Gastroesophageal sphincter (tissue), 4 donors: ENCODE results near the gene COL4A2. TPM values are rescaled to one million over a fixed set of nuclear protein-coding genes. Genes with fewer than 3 reads are reported as not detected.
A peak's percentile ranks its signal among the peaks of the same experiment; 100 is the strongest.

Experiments used
- ATAC-seq: fragments of 150-250 bp; one replicate; pipeline ENCODE4 v1.9.1; 2016; ENCODE audit warnings: mild to moderate bottlenecking, moderate library complexity
- H3K27ac ChIP-seq, 4 donors: fragments of 200-600 bp; sonication (generic) in 3 of 4; 1 replicate in 3 of 4; 2 replicates in 1 of 4; pipeline ENCODE4 v1.5.1; 2016 to 2019
- H3K27me3 ChIP-seq: fragments of 200-600 bp; sonication (generic); one replicate; pipeline ENCODE4 v1.5.1; 2019
- H3K36me3 ChIP-seq, 2 donors: fragments of 200-600 bp; sonication (generic); one replicate each; pipeline ENCODE4 v1.5.1; 2019; ENCODE audit warnings: control low read depth in 1 of 2
- H3K4me1 ChIP-seq, 3 donors: fragments of 200-600 bp; sonication (generic); 1 replicate in 2 of 3; 2 replicates in 1 of 3; pipeline ENCODE4 v1.5.1; 2016 to 2019; ENCODE audit warnings: control low read depth in 2 of 3
- H3K4me3 ChIP-seq, 2 donors: fragments of 200-600 bp; sonication (generic); one replicate each; pipeline ENCODE4 v1.5.1; 2019; ENCODE audit warnings: mild to moderate bottlenecking in 1 of 2, moderate library complexity in 1 of 2
- H3K9me3 ChIP-seq, 3 donors: fragments of 200-600 bp; sonication (generic); one replicate each; pipeline ENCODE4 v1.5.1; 2017 to 2019; ENCODE audit warnings: control low read depth in 2 of 3
- CTCF ChIP-seq, 4 experiments: fragments of 200-600 bp in 2 of 4; fragments of 450-650 bp in 2 of 4; sonication (generic) in 1 of 4; IDR thresholded peaks; one replicate each; pipeline ENCODE4 v1.5.1; 2017 to 2019; ENCODE audit warnings: antibody characterized with exemption in 4 of 4, mild to moderate bottlenecking in 2 of 4, moderate library complexity in 2 of 4
- EP300 ChIP-seq: sonication (generic); formaldehyde crosslinking; IDR thresholded peaks from one replicate; pipeline ENCODE4 v1.6.1; 2017; ENCODE audit warnings: antibody characterized with exemption, mild to moderate bottlenecking
- POLR2A ChIP-seq, 2 donors: fragments of 450-650 bp; IDR thresholded peaks; one replicate each; pipeline ENCODE4 v1.6.1; 2017; ENCODE audit warnings: antibody characterized with exemption in 2 of 2, mild to moderate bottlenecking in 2 of 2, moderate library complexity in 1 of 2
- POLR2AphosphoS5 ChIP-seq: sonication (generic); formaldehyde crosslinking; IDR thresholded peaks from one replicate; pipeline ENCODE4 v1.6.1; 2017; ENCODE audit warnings: antibody characterized with exemption
- WGBS, 2 donors: methylation state at CpG; one replicate each; pipeline ENCODE4 v1.1.5; 2018; ENCODE audit warnings: low coverage in 1 of 2; 5-methylcytosine and 5-hydroxymethylcytosine counted together
- total RNA-seq, 4 donors: library from RNA; depleted of rRNA; stranded (reverse); fragments of >200 nt; gene quantifications; one replicate each; pipeline ENCODE4 v1.1.0, GENCODE V29; 2016

The COL4A2 gene
- total RNA-seq, 4 donors from 2014 or later: 478 to 945 (median 543) TPM

GRCh38 chr13:110413676-110414040 is 106.6 kb downstream of the COL4A2 start:
- Histone ChIP-seq H3K4me3 (no peak overlapping the region), H3K27me3 (no peaks in the 10 kb centered on the region), H3K4me1 (peaks cover 13 to 97% (median 39%) of the 10 kb centered on the region in 3 donors), H3K36me3 (no peaks in the 10 kb centered on the region), H3K27ac (peak overlapping the region; percentile 71 to 95 (median 87)), H3K9me3 (no peaks in the 10 kb centered on the region)
- TF ChIP-seq CTCF (IDR thresholded peaks at IDR 0.05) (no peak), POLR2A (IDR thresholded peaks at IDR 0.05) (no peak), POLR2AphosphoS5 (no peak)
- ATAC-seq: no peak
- 86 to 100% methylated on average over 1 to 2 of the region's 6 CpGs for WGBS, 2 donors

- H3K4me1 ChIP-seq: peaks cover 13 to 95% (median 42%) of the 10 kb centered on the region in 3 donors
Observed at GRCh38 chr13:110414283-110414682, 107.2 kb downstream of the COL4A2 start.

GRCh38 chr13:110414931-110415330 is 107.8 kb downstream of the COL4A2 start:
- no peak for ATAC-seq
- peaks cover 0 to 7% of the 10 kb centered on the region in 2 donors for H3K36me3 ChIP-seq
- no peak for TF ChIP-seq POLR2AphosphoS5
- no peak for TF ChIP-seq EP300
- TF ChIP-seq CTCF (IDR thresholded peaks at IDR 0.05): no peak
- TF ChIP-seq POLR2A (IDR thresholded peaks at IDR 0.05): no peak
- no peaks in the 10 kb centered on the region for H3K27me3 ChIP-seq
- peaks cover 13 to 95% (median 35%) of the 10 kb centered on the region in 3 donors for H3K4me1 ChIP-seq
- H3K9me3 ChIP-seq: no peaks in the 10 kb centered on the region
- H3K4me3 ChIP-seq: no peak overlapping the region
- 60 to 77% methylated on average over 2 of the region's 2 CpGs for WGBS, 2 donors
- H3K27ac ChIP-seq: peak overlapping the region; percentile 86 to 95 (median 90)

More at GRCh38 chr13:110414283-110414682, 107.2 kb downstream of the COL4A2 start:
- Histone ChIP-seq H3K9me3 (no peaks in the 10 kb centered on the region), H3K27ac (peak overlapping the region; percentile 86 to 95 (median 90)), H3K27me3 (no peaks in the 10 kb centered on the region), H3K4me3 (no peak overlapping the region), H3K36me3 (peaks cover 0 to under 1% of the 10 kb centered on the region in 2 donors)
- TF ChIP-seq CTCF (IDR thresholded peaks at IDR 0.05): no peak
- TF ChIP-seq POLR2A (IDR thresholded peaks at IDR 0.05): no peak
- no peak for TF ChIP-seq EP300
- TF ChIP-seq POLR2AphosphoS5: no peak
- ATAC-seq: no peak
- 86% methylated on average over 5 of the region's 7 CpGs; no CpG with 5 or more reads in 1 of the 2 donors for WGBS, 2 donors

GRCh38 chr13:110415669-110416068 is 108.6 kb downstream of the COL4A2 start:
- peak; percentile 63 for TF ChIP-seq POLR2AphosphoS5
- no peak for TF ChIP-seq EP300
- no peak for TF ChIP-seq POLR2A (IDR thresholded peaks at IDR 0.05)
- peak in 1 of 4 experiments; percentile 30 for TF ChIP-seq CTCF (IDR thresholded peaks at IDR 0.05)
- 54 to 77% methylated on average over 4 to 8 of the region's 8 CpGs for WGBS, 2 donors
- Histone ChIP-seq H3K36me3 (peaks cover 0 to 9% of the 10 kb centered on the region in 2 donors), H3K4me3 (no peak overlapping the region), H3K9me3 (no peaks in the 10 kb centered on the region), H3K27ac (peak overlapping the region; percentile 86 to 95 (median 90)), H3K27me3 (no peaks in the 10 kb centered on the region), H3K4me1 (peaks cover 13 to 92% (median 34%) of the 10 kb centered on the region in 3 donors)
- no peak for ATAC-seq
